HG03432 (cell line): ENCODE measurements around the gene FRMD6.
A peak's percentile ranks its signal among the peaks of the same experiment; 100 is the strongest.
"Not testable (repeated sequence)": the region's sequence is repeated elsewhere in the genome, so short reads cannot be mapped to it uniquely, and the experiment has no call there.

ENCODE experiments used
- ATAC-seq: cut with Tn5 transposase; IDR thresholded peaks from one replicate; pipeline ENCODE4 v1.9.1; 2021; ENCODE audit warnings: mild to moderate bottlenecking, moderate library complexity; ENCODE audit not compliant: unreplicated experiment

FRMD6 gene

DNA sequence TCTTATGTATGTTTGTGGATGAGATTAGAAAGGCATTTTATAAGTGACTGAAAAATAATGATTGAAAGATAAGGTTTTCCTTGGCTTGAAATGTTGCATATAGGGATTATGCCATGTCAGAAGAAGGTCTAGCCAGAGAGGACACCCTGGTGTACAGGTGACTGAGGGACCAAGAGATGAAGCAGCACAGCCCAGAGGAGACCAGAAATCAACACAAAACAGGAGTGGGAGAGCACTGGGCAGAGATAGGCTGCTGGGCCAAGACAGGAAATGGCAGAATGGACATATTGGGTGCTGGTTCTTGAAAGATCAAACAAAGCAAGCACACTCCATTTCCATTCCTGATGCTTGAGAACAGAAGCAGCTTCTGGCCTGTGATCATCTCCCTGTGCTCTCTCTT, 24.4 kb upstream of the FRMD6 start:
- no peak for ATAC-seq

DNA sequence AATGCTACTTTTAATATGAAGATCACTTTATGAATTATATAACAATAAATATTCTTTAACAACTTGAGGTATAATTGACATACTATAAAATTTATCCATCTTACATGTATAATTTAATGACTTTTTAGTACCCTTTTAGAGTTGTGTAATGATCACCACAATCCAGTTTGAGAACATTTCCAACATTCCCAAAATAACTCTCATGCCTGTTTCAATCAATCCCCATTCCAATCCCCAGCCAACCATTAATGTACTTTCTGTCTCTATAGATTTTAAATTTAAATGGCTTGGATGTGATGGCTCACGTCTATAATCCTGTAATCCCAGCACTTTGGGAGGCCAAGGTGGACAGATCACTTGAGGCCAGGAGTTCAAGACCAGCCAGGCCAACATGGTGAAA, 23.5 kb upstream of the FRMD6 start:
- ATAC-seq: no peak

DNA sequence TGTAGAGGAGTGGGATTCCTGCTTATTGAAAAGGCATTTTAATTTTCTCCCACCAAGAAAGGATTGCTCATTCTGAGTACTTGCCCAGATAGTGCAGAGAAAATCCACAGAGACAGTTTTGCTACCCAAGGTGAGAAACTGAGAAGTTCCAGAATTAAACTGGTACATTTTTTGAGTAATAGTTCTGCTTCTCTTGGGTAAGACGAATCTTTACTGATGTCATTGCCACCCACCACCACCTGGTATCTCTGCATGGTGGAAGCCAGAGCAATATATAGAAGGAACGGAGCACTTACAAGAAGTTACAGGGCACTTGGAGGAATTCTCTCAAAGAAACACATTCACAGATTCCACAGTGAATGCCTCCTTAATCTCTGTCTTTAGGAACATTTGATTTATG, 20.7 kb upstream of the FRMD6 start:
- no peak for ATAC-seq

DNA sequence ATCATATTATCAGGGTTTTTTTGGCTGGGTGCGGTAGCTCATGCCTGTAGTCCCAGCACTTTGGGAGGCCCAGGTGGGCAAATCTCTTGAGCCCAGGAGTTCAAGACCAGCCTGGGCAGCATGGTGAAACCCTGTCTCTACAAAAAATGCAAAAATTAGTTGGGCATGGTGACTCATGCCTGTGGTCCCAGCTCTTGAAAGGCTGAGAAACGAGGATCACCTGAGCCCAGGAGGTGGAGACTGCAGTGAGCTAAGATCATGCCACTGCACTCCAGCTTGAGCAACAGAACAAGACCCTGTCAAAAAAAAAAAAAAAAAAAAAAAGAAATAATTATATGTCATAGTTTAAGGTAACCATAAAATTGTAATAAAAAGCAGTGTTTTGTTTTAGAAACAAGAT, 18.4 kb upstream of the FRMD6 start:
- ATAC-seq: not testable (repeated sequence)

DNA sequence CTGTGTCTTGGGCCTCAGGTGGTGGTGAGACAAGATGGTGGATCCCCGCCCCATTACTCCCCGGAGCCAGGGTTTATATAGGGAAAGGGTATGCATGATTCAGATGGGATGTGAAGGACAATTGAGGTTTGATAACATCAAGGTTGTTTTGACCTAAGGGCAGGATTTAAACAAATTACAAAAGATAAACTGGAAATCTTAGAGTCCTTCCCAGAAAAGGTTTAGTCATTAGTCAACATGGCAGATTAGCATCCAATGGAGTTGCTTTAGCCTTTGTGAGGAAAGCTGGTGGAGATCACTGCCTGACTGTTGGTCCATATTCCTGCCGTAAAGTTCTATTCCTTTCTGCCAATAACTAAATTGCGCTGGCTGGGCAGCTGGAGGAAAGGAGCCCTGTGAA, 15.6 kb upstream of the FRMD6 start:
- no peak for ATAC-seq

DNA sequence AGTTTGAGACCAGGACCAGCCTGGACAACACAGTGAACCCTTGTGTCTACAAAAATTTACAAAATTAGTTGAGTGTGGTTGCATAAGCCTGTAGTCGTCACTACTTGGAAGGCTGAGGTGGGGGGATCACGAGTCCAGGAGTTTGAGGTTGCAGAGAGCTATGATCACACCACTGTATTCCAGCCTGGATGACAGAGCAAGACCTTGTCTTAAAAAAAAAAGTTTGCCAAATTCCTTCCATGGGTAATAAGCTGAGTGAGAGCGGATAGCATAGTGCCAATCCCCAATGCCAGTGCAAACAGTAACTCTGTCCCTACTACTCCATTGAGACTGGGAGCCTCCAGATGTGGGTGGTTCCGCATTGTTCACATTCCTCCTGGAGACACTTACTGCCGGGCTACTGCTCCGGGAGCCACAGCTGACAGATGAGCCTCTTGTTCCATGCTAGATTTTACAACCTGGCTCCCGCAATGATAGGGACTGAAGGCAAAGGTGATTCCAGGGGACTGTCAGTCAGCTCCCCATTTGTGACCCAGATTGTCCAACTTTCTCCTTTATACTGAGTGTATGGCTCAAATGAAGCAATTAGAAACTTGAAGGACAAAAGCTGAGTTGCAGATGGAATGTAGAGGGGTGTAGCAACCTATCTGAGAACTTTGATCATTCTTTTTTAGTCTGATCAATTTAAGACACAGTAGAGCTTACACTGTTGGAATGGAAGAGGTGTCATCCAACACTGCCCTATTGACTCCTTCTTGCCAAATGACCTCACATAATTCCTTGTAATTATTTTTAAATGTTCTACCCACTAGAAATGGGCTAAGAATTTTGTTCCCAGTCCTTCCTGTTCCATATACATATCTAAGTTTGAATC, 13.4 kb upstream of the FRMD6 start:
- ATAC-seq: no peak

DNA sequence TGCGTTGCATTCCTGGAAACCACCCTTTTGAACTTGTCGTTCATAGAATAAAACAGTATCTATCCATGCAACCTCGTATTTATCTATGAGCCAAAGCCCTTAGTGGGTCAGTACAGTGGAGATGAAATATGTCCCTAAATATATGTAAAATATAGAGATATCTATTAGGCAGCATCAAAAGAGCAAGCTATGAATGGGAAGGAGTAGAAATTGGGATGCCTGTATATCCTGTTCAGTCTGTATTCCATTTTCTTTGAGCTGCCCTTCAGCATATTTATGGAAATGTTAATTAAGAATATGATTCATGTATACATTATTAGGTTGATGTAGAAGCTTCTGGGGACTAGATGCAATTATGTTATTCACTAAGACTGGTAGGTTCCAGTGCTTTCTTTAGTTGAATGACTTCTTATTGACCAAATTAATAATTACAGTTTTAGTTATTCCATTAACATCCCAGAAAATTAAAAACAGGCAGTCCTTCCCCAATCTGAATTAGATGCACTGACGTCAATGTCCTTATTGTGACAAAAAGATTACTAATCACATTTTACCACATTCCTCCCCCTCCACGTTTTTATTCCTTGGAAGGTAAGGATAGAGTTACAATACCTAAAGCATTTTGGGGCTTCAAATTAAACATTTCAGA, 11.9 kb upstream of the FRMD6 start:
- no peak for ATAC-seq

DNA sequence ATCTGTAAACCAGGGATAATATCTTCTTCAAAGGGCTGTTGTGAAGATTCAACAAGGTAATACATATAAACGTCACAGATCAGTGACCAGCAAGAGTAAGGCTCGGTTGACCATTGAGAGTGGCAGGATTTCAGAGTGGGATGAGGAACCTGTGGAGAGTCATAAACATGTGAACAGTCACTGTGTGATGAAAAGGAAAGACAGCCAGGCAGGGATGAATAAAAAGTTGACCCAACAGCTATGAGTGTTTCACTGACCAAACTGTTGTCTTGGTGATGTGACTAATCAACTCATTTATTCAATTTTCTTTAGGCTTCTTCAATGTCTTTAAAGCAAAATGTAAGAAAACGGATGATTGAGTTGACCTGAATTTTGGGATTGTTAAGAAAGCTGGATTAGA, 8.6 kb upstream of the FRMD6 start:
- ATAC-seq: no peak

DNA sequence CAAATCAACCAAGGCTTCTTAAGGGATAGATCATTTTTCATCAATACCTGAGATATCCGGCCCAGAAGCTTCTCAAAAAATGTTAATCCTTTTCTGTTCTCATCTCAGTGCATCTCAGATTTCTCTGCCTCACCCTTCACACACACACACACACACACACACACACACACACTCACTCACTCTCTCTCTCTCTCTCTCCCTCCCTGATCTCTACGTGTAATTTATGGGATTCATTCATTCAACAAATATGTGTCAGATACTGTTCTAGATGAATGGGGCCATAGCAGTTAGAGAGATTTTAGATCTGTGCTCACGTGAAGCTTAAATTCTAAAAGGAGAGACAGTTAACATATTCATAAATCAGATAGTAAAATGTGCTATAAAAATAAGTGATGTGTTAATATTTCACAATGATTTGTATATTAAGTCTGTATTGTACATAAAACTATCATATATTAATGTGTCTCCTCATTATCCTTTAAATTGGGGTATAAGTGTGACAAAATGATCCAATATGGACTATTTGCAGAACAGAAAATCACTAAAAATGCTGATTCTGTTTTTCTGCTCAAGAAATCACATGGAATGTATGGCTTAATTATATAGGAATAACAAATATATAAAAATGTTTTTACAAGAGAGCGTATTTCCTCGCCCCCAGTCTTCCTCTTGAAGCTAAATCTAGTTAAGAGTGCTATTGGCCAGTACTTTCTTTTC, 7.3 kb upstream of the FRMD6 start:
- no peak for ATAC-seq

DNA sequence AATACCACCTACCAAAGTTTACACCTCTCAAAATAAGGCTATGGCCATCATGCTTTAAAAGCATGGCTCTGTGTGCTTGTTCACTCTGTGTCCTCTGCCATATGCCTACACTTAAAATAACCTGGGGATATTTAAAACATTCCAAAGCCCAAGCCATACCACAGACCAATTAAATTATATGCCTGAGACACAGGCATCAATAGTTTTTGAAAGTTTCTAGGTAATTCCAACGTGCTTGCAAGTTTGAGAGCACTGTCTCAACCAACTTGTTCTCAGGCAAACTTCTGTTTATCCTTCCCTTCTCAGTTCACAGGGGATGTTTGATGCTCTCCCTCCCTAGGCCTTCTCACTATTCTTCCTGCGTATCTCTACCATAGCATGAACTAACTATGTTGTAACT, 3.4 kb upstream of the FRMD6 start:
- no peak for ATAC-seq

DNA sequence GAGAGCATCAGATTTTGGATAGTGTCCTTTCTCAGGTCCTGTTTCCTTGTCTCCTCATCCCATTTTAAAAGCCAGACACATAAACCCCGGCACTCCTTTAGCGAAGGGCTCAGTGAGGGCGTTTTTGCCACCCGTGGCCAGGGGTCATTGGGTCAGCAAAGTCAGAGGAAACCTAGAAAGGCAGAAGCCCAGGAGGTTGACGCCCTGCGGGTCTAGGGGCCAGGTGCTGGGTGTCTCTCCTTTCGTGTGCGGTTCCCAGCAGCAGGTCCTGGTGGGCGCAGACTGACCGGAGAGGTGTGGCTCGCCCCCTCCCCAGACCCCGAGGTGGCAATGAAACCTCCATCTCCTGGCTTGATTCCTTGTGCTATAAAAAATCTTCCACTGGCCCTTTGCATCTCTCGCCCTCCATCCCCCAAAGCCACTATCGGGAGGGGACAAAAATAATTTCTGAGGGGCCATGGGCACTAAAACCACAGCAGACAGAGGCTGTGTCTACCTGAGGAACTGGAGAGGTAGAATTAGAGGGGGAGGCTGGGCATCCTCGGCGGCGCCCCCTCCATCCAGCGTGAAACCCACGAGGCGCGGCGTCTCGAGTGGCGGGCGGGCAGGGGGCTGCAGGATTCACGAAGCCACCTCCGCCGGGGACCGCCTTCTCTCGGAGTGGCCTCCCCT, 858 bp upstream of the FRMD6 start:
- ATAC-seq: no peak

DNA sequence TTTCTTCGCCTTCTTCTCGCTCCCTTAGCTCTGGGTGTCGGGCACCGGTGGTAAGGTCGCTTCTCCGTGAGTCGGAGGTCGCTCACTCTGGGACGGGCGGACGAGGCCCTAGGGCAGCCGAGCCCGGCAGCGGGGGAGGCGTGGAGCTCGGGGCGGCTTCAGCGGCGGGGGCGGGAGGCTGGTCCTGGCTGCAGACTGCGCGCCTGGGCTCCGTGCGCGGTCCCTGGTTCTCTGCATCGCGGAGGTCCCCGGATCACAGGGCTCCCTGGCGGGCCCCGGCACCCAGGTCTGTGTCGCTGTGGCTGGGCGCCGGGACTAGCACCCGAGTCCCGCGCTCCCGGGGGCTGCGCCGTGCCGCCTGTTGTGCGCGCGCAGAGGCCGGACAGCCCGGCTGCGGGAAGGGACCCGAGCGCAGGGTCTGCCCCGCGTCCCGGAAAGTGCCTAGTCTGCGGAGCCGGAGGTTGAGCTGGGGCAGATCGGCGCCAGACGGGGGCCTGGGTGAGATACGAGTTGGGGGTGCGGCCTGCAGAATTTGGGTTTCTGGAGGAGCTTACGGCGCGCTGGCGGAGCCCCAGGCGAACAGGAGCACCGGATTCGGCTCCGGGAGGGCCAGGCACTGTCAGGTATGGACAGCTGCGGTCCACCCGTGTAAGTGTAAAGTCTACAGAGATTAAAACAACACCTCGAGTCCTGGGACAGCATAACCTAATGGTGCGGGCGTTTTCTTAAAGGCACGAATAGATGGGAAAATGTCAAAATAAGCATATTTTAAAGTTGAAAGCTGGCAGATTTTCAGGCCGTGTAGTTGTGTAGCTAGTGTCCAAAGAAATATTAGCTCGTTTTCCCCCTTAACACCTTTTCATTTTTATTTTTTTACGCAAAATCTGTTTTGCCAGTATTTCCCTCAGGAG, 713 bp downstream of the FRMD6 start:
- peak; percentile 39 for ATAC-seq

DNA sequence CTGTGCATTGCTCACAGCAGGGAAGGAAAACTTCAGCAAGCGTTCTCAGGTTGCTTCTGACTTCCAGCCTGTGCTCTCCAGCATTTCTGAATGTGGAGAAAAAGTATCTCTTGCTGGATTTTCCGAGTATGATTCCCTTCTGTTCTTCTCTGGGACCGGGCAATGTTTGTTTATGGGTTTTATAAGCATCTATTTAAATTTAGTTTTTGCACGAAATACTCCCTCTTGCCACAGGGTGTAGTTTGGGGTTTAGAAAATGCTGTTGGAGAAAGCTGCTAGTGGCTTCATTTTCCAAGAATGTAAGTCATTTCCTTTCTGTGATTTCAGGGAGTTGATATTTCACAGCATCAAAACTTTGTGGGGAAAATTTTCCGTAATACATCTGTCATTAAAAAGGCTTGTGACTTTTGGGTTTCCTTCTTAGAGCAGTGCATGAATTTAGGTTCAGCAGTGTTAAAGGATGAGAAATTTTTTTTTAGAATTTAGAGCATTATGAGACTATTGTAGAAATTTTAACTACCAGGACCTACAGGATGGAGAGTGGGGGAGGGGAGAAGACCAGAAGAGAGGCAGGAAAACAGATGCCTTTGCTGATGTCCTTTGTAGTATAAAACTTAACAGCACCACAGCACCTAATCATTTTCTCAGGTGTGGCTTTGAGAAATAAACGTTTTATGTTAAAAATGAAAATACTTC, 1.5 kb downstream of the FRMD6 start:
- ATAC-seq: no peak

DNA sequence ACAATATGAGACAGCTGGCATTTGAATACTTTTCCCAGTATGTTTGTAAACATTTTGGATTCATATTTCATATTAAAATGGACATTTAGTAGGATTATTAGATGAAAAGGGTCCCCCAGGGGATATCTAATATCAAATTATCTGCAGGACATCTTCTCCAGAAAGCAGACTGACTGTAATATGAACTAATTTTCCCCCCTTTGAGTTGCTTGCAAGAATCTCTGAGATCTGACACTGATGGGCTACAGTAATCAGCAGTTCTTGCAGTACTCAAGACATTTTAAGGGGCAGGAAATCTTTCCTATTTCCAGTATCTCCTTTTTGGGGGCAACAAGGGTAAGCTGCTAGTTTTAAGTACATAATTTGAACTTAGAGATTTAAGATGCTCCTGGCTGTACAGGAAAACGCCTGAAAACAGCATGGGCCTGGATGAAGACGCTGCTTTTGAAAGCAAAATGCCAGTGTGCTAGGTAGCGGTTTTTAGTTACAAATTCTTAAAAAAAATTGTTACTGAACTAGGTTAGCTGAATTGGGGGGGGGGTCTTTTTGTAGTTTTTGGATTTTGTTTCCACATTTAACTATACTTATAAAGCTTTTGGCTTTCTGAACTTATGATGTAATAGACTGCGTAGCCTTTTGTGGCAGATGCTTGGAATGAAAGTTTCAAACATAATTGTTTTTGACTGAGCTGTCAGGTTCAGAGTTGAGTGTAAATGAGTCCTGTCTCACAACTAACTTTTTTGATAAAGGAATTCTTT, 2.2 kb downstream of the FRMD6 start:
- no peak for ATAC-seq

DNA sequence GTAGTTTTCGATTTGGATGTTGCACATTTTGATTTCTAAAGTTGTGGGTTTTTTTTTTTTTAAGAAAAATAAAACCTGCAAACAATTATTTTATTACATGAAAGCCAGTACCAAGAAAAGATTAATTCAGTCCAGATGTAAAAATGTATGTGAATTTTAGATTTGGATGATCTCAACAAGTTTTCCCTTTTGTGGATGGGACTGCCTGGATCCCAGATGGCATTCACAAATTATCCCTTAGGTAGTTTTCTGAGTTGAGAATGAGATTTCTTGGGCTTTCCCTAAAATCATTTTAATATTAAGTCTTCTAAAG, 2.8 kb downstream of the FRMD6 start:
- no peak for ATAC-seq

DNA sequence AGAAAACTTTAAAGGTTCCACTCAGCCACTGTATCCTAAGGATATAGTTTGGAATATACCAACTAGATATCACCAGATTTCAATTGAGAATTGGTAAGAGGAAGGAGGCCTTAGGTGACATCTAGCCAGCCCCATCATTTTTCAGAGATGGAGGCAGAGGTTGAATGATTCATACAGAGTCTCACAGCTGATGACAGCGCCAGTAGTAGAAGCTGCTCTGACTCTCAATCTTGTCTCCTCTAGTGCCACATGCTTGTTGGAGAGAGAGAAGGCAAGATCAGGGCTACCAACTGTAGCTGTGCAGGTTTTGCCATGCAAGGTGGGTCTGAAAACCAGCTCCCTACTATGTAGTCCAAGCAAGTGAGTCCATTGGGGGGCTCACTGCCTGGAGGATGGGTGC, 6.1 kb downstream of the FRMD6 start:
- no peak for ATAC-seq

DNA sequence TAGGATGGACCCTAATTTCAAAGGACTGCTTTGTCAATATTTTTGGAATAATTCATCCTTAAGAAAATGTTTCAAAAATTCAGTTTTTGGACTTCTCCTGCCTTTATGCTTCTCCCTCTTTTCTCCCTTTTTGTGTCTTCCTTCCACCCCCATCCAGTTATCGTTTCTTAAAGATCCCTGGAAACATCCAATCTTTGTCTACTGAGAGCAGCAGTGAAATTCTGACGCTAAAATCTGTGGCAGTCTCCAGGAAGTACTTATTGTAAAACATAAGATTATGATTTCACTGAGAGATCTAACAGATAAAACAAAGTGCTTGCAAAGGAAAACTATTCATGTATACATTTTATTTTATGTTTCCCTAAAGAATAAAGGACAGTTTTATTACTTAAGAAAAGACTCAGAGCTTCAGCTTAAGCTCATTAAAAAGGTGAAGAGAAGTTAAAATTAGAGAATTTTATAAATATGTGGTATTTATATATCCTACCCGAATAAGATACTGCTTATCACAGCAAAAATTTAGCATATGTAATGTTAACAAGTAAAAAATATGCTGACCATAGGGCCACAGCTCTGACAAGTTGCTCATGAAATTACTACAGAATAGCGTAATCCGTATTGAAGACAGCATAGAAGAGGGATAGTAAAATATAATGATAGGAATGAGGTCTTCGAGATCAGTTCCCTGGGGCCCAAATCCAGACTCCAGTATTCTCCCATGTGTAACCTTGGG, 6.9 kb downstream of the FRMD6 start:
- ATAC-seq: no peak

DNA sequence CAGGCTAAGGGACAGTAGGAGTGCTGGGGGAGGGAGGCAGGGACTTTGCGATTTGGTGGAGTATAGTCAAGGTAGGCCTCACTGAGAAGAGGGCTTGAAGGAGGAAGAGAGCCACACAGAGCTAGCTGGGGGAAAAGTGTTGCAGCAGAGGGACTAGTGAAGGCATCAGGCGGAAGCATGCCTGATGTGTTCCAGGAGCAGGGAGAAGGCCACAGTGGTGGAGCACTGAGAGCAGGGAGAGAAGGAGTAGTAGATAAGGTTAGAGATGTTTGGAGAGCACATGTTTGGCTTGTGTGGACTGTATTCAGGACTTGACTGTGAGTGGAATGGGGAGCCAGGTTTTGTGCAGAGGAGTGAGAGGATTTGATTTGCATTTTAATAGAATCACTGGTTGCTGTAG, 9.0 kb downstream of the FRMD6 start:
- ATAC-seq: no peak

DNA sequence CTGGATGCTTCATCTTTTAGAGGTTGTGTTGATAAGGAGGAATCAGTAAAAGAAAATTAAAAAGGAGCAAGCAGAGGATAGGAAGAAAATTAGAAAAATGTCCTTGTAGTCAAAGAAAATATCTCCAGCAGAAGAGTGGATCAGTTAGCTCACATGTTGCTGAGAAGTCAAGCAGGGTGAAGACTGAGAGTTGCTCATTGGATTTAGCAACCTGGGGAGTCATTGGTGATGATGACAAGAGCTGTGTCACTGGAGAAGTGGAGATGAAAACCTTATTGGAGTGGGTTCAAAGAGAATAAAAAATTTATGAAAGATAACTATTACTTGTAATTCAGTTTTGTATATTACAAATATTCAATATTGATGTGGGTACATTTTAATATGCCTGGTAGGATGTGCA, 9.8 kb downstream of the FRMD6 start:
- ATAC-seq: no peak
